Neural progenitor cell (in vitro differentiated cells): ENCODE data around the gene RAB3IL1. TPM values are rescaled to one million over a fixed set of nuclear protein-coding genes. Genes with fewer than 3 reads are reported as not detected.

Source experiments
- DNase-seq: peaks from one replicate; pipeline ENCODE4 v3.0.0-alpha.2; 2016; ENCODE audit warnings: low spot score
- H2AFZ ChIP-seq: fragments of 200-600 bp; sonication (generic); replicated peaks from 2 replicates; pipeline ENCODE4 v1.6.1; 2016; ENCODE audit warnings: antibody characterized with exemption
- H3F3A ChIP-seq: fragments of 200-600 bp; sonication (generic); 2 replicates; pipeline ENCODE4 v1.6.1; 2016; ENCODE audit warnings: antibody characterized with exemption, low read depth
- H3K27ac ChIP-seq: fragments of 200-600 bp; sonication (generic); 2 replicates; pipeline ENCODE4 v1.5.1; 2016; ENCODE audit warnings: mild to moderate bottlenecking
- H3K27me3 ChIP-seq: fragments of 200-600 bp; sonication (generic); 2 replicates; pipeline ENCODE4 v1.6.1; 2016; ENCODE audit warnings: mild to moderate bottlenecking, moderate library complexity
- H3K36me3 ChIP-seq: fragments of 200-600 bp; sonication (generic); 2 replicates; pipeline ENCODE4 v1.5.1; 2016
- H3K4me1 ChIP-seq: fragments of 200-600 bp; sonication (generic); 2 replicates; pipeline ENCODE4 v1.6.1; 2016; ENCODE audit warnings: mixed run types
- H3K4me2 ChIP-seq: fragments of 200-600 bp; sonication (generic); 2 replicates; pipeline ENCODE4 v1.6.1; 2016
- H3K4me3 ChIP-seq: fragments of 200-600 bp; sonication (generic); 2 replicates; pipeline ENCODE4 v1.5.1; 2016
- H3K79me2 ChIP-seq: fragments of 200-600 bp; sonication (generic); 2 replicates; pipeline ENCODE4 v1.6.1; 2016; ENCODE audit warnings: low read depth
- H3K9ac ChIP-seq: fragments of 200-600 bp; sonication (generic); 2 replicates; pipeline ENCODE4 v1.6.1; 2016
- H3K9me3 ChIP-seq: fragments of 200-600 bp; sonication (generic); 2 replicates; pipeline ENCODE4 v1.5.1; 2016; ENCODE audit warnings: low read depth
- H4K20me1 ChIP-seq: fragments of 200-600 bp; sonication (generic); 2 replicates; pipeline ENCODE4 v1.6.1; 2016; ENCODE audit warnings: low read depth
- H3K27ac Mint-ChIP-seq: 3 replicates; pipeline ENCODE4 v1.8.0; 2021; ENCODE audit warnings: mixed read lengths
- H3K27me3 Mint-ChIP-seq: 2 replicates; pipeline ENCODE4 v1.8.0; 2022; ENCODE audit warnings: low read depth, mild to moderate bottlenecking, inconsistent platforms, moderate library complexity, mixed read lengths; ENCODE audit not compliant: insufficient read depth
- H3K36me3 Mint-ChIP-seq: 3 replicates; pipeline ENCODE4 v1.8.0; 2021; ENCODE audit warnings: mixed read lengths
- H3K4me1 Mint-ChIP-seq: 3 replicates; pipeline ENCODE4 v1.8.0; 2021; ENCODE audit warnings: mixed read lengths
- H3K4me3 Mint-ChIP-seq: 3 replicates; pipeline ENCODE4 v1.8.0; 2021; ENCODE audit warnings: mild to moderate bottlenecking, moderate library complexity, mixed read lengths
- H3K9me3 Mint-ChIP-seq: 3 replicates; pipeline ENCODE4 v1.8.0; 2020; ENCODE audit warnings: mixed read lengths
- CTCF ChIP-seq: fragments of 200-600 bp; sonication (generic); IDR thresholded peaks from 2 replicates; pipeline ENCODE4 v1.5.1; 2017; ENCODE audit warnings: antibody characterized with exemption, mild to moderate bottlenecking
- EZH2 ChIP-seq: fragments of 200-600 bp; sonication (generic); IDR thresholded peaks from 2 replicates; pipeline ENCODE4 v1.6.1; 2017; ENCODE audit warnings: antibody characterized with exemption, mild to moderate bottlenecking, moderate library complexity
- EZH2phosphoT487 ChIP-seq: fragments of 200-600 bp; sonication (generic); IDR thresholded peaks from 2 replicates; pipeline ENCODE4 v1.6.1; 2017; ENCODE audit warnings: antibody characterized with exemption
- total RNA-seq: library from RNA; depleted of rRNA; stranded (reverse); fragments of >200 nt; gene quantifications from 2 replicates; pipeline ENCODE4 v1.2.3, GENCODE V29; 2015; ENCODE audit warnings: low replicate concordance

RAB3IL1 gene
- total RNA-seq, 1 donor from 2014 or later = 1.4 TPM

- H2AFZ ChIP-seq = no peak overlapping the region
- TF ChIP-seq EZH2 (no peak), CTCF (no peak), EZH2phosphoT487 (no peak)
- H4K20me1 ChIP-seq = peaks cover 15% of the 10 kb centered on the region
- H3K4me2 ChIP-seq = no peak overlapping the region
- H3K4me3 ChIP-seq = no peak overlapping the region
- peaks cover 22% of the 10 kb centered on the region for H3K4me1 Mint-ChIP-seq
- H3K27ac ChIP-seq = no peak overlapping the region
- H3K9ac ChIP-seq = no peak overlapping the region
- H3K36me3 ChIP-seq = no peaks in the 10 kb centered on the region
- H3K36me3 Mint-ChIP-seq = peaks cover 7% of the 10 kb centered on the region
- peaks cover 7% of the 10 kb centered on the region for H3K4me1 ChIP-seq
- DNase-seq = peak; percentile 28
- H3K9me3 Mint-ChIP-seq = no peaks in the 10 kb centered on the region
- peaks cover 14% of the 10 kb centered on the region for H3K27me3 ChIP-seq
- H3K4me3 Mint-ChIP-seq = no peak overlapping the region
- no peak overlapping the region for H3K27ac Mint-ChIP-seq
- no peaks in the 10 kb centered on the region for H3K9me3 ChIP-seq
- no peaks in the 10 kb centered on the region for H3K79me2 ChIP-seq
- H3K27me3 Mint-ChIP-seq = peaks cover 8% of the 10 kb centered on the region
- peaks cover 22% of the 10 kb centered on the region for H3F3A ChIP-seq
Observed at GRCh38 chr11:61869708-61870451, 47.5 kb downstream of the RAB3IL1 start.

GRCh38 chr11:61869429-61869707 lies 48.0 kb downstream of the RAB3IL1 start:
- no peak overlapping the region for H3K4me3 Mint-ChIP-seq

GRCh38 chr11:61868571-61869428 lies 48.6 kb downstream of the RAB3IL1 start:
- Mint-ChIP-seq H3K9me3 (no peaks in the 10 kb centered on the region), H3K27ac (no peak overlapping the region), H3K4me3 (no peak overlapping the region), H3K4me1 (peaks cover 22% of the 10 kb centered on the region), H3K36me3 (peaks cover 11% of the 10 kb centered on the region), H3K27me3 (peaks cover 8% of the 10 kb centered on the region)
- no peak overlapping the region for H3K9ac ChIP-seq
- H3K27me3 ChIP-seq = peaks cover 14% of the 10 kb centered on the region
- H4K20me1 ChIP-seq = peaks cover 15% of the 10 kb centered on the region
- H3K4me1 ChIP-seq = peaks cover 7% of the 10 kb centered on the region
- no peaks in the 10 kb centered on the region for H3K79me2 ChIP-seq
- no peak overlapping the region for H2AFZ ChIP-seq
- H3K9me3 ChIP-seq = no peaks in the 10 kb centered on the region
- H3K4me3 ChIP-seq = no peak overlapping the region
- TF ChIP-seq CTCF (no peak), EZH2phosphoT487 (no peak), EZH2 (no peak)
- H3F3A ChIP-seq = peaks cover 26% of the 10 kb centered on the region
- H3K4me2 ChIP-seq = no peak overlapping the region
- DNase-seq = no peak
- H3K27ac ChIP-seq = no peak overlapping the region
- no peaks in the 10 kb centered on the region for H3K36me3 ChIP-seq

More at GRCh38 chr11:61869429-61869707, 48.0 kb downstream of the RAB3IL1 start:
- Histone ChIP-seq H3K79me2 (no peaks in the 10 kb centered on the region), H3K27me3 (peaks cover 14% of the 10 kb centered on the region), H3K4me2 (no peak overlapping the region), H3F3A (peaks cover 26% of the 10 kb centered on the region), H3K9ac (no peak overlapping the region), H3K9me3 (no peaks in the 10 kb centered on the region), H3K4me1 (peaks cover 7% of the 10 kb centered on the region), H2AFZ (no peak overlapping the region), H3K27ac (no peak overlapping the region), H4K20me1 (peaks cover 15% of the 10 kb centered on the region), H3K36me3 (no peaks in the 10 kb centered on the region), H3K4me3 (no peak overlapping the region)
- H3K36me3 Mint-ChIP-seq = peaks cover 11% of the 10 kb centered on the region
- DNase-seq = no peak
- no peak overlapping the region for H3K27ac Mint-ChIP-seq
- H3K4me1 Mint-ChIP-seq = peaks cover 22% of the 10 kb centered on the region
- no peaks in the 10 kb centered on the region for H3K9me3 Mint-ChIP-seq
- peaks cover 8% of the 10 kb centered on the region for H3K27me3 Mint-ChIP-seq
- TF ChIP-seq EZH2phosphoT487 (no peak), CTCF (no peak), EZH2 (no peak)
